CD4-positive, CD25-positive, alpha-beta regulatory T cell (primary cell): ENCODE data around the gene PAK1. TPM values are rescaled to one million over a fixed set of nuclear protein-coding genes. Genes with fewer than 3 reads are reported as not detected.

ENCODE experiments used
- ATAC-seq, 2 donors: fragments of 150-1000 bp; cut with Tn5 transposase; one replicate each; pipeline ENCODE4 v1.10.0; 2021; ENCODE audit warnings: low read depth in 2 of 2, moderate number of reproducible peaks in 2 of 2, moderate library complexity in 1 of 2
- DNase-seq, 3 donors: peaks; one replicate each; pipeline versions ENCODE4 v3.0.0 to v3.0.0-alpha.2; 2012 to 2022; ENCODE audit warnings: mixed read lengths in 1 of 3
- H3K27ac ChIP-seq: one replicate; pipeline ENCODE4 v1.7.0; 2013; ENCODE audit warnings: mild to moderate bottlenecking, low read length; ENCODE audit not compliant: insufficient read depth, poor library complexity, severe bottlenecking
- H3K27me3 ChIP-seq: one replicate; pipeline ENCODE4 v1.7.0; 2013; ENCODE audit warnings: low read length; ENCODE audit not compliant: control insufficient read depth, insufficient read depth
- H3K36me3 ChIP-seq: one replicate; pipeline ENCODE4 v1.7.0; 2013; ENCODE audit warnings: mild to moderate bottlenecking, low read length, moderate library complexity; ENCODE audit not compliant: control insufficient read depth, insufficient read depth
- H3K4me1 ChIP-seq: 2 replicates; pipeline ENCODE4 v1.7.0; 2013; ENCODE audit warnings: mild to moderate bottlenecking, low read length; ENCODE audit not compliant: insufficient read depth, control insufficient read depth, poor library complexity, severe bottlenecking
- H3K4me3 ChIP-seq: one replicate; pipeline ENCODE4 v1.7.0; 2013; ENCODE audit warnings: low read depth, mild to moderate bottlenecking, low read length, moderate library complexity
- H3K9me3 ChIP-seq, 2 experiments: 1 replicate in 1 of 2; 2 replicates in 1 of 2; pipeline ENCODE4 v1.7.0; 2013; ENCODE audit warnings: low read length in 2 of 2, mild to moderate bottlenecking in 1 of 2, moderate library complexity in 1 of 2; ENCODE audit not compliant: control insufficient read depth in 2 of 2
- H3K27ac Mint-ChIP-seq, 3 donors: one replicate each; pipeline ENCODE4 v1.8.0; 2020 to 2022; ENCODE audit warnings: mild to moderate bottlenecking in 3 of 3, mixed read lengths in 3 of 3, moderate library complexity in 2 of 3
- H3K27me3 Mint-ChIP-seq: one replicate; pipeline ENCODE4 v1.8.0; 2022; ENCODE audit warnings: mild to moderate bottlenecking, mixed read lengths
- H3K36me3 Mint-ChIP-seq: one replicate; pipeline ENCODE4 v1.8.0; 2020; ENCODE audit warnings: mixed read lengths
- H3K4me1 Mint-ChIP-seq, 4 donors: one replicate each; pipeline ENCODE4 v1.8.0; 2020 to 2022; ENCODE audit warnings: mixed read lengths in 4 of 4, mild to moderate bottlenecking in 1 of 4
- H3K4me3 Mint-ChIP-seq, 4 donors: one replicate each; pipeline ENCODE4 v1.8.0; 2020 to 2022; ENCODE audit warnings: mild to moderate bottlenecking in 4 of 4, mixed read lengths in 4 of 4, moderate library complexity in 3 of 4
- H3K9me3 Mint-ChIP-seq, 7 donors: one replicate each; pipeline ENCODE4 v1.8.0; 2020 to 2022; ENCODE audit warnings: mixed read lengths in 7 of 7, mild to moderate bottlenecking in 3 of 7, moderate library complexity in 2 of 7
- polyA plus RNA-seq, 4 donors: library from polyadenylated mRNA; unstranded; fragments of 300-500 nt; fragmentation: Illumina TruSeq; gene quantifications; one replicate each; pipeline ENCODE4 v1.2.3, GENCODE V29; 2021
- total RNA-seq: library from RNA; stranded (reverse); gene quantifications from one replicate; pipeline ENCODE4 v1.2.3, GENCODE V29; 2022

Gene PAK1
- total and polyA plus RNA-seq, 5 donors from 2014 or later, result 8.0 to 15.3 (median 13.8) TPM

DNA sequence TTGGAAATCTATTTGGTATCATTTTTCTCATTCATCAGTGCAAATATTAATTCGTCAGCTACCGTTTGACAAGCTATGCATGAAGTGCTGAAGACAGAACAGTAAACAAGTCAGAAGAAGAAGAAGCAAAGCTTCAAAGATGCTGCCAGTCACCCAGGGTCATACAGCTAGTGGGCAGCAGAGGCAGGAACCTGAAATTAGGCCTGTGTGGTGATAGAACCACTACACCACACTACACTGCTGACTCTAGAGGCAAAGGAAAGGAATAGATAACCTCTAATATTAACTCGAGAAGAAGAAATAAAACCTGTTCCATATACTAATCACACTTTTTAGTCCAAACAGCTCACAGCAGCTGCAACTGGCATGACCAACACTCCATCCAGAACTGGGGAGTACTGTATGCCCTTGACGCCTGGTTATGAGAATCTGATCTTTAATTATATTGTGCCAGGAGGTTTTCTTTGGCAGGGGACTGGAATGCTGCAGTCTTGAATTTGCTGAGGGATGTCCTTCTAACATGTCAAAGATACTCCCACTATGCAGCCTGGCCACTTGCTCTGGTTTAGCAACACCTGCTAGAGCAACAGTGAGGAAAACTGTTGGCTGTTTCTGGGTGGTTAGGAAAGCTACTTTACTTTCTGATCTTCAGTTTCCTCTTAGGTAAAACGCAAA lies 73.0 kb downstream of the PAK1 start:
- Histone ChIP-seq H3K4me3 (no peak overlapping the region), H3K27ac (no peak overlapping the region), H3K4me1 (peaks cover 7% of the 10 kb centered on the region), H3K27me3 (no peaks in the 10 kb centered on the region), H3K9me3 (no peaks in the 10 kb centered on the region), H3K36me3 (no peaks in the 10 kb centered on the region)
- ATAC-seq (no peak), DNase-seq (no peak)
- Mint-ChIP-seq H3K4me3 (no peak overlapping the region), H3K9me3 (no peaks in the 10 kb centered on the region), H3K4me1 (peaks cover 0 to 14% (median 9%) of the 10 kb centered on the region in 4 donors), H3K36me3 (peaks cover 16% of the 10 kb centered on the region), H3K27me3 (no peaks in the 10 kb centered on the region), H3K27ac (no peak overlapping the region)

DNA sequence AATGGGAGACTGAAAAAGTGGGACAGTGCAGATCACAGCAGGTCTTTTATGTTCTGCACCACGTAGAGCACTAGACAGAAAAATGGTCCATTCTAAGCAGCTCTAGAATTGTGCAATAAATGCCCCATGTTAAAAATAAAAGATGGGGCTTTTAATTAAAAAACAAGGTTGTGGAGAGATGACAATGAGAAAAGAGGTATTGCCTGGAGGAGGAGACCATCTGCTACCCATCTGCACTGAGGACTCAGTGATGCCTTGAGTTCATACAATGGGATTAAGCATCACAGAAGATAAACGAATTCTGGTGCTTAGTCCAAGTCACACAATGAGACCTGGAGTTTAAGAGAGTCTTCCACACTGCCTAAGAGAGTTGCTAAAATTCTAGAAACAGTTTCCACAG lies 73.6 kb downstream of the PAK1 start:
- no peak overlapping the region for H3K4me3 Mint-ChIP-seq
- H3K4me1 Mint-ChIP-seq, result peaks cover 0 to 14% (median 9%) of the 10 kb centered on the region in 4 donors
- Histone ChIP-seq H3K4me1 (peaks cover under 1% of the 10 kb centered on the region), H3K27ac (no peak overlapping the region), H3K27me3 (no peaks in the 10 kb centered on the region), H3K4me3 (no peak overlapping the region), H3K36me3 (no peaks in the 10 kb centered on the region), H3K9me3 (no peaks in the 10 kb centered on the region)
- H3K27me3 Mint-ChIP-seq, result no peaks in the 10 kb centered on the region
- no peak overlapping the region for H3K27ac Mint-ChIP-seq
- DNase-seq (no peak), ATAC-seq (no peak)
- H3K36me3 Mint-ChIP-seq, result peaks cover 16% of the 10 kb centered on the region
- no peaks in the 10 kb centered on the region for H3K9me3 Mint-ChIP-seq

- DNase-seq (no peak), ATAC-seq (no peak)
- no peaks in the 10 kb centered on the region for H3K36me3 ChIP-seq
- H3K4me3 ChIP-seq, result no peak overlapping the region
- Mint-ChIP-seq H3K4me3 (no peak overlapping the region), H3K27ac (no peak overlapping the region), H3K36me3 (peaks cover 7% of the 10 kb centered on the region), H3K9me3 (no peaks in the 10 kb centered on the region), H3K4me1 (peaks cover 0 to 8% (median 2%) of the 10 kb centered on the region in 4 donors), H3K27me3 (no peaks in the 10 kb centered on the region)
- H3K27ac ChIP-seq, result no peak overlapping the region
- H3K4me1 ChIP-seq, result no peaks in the 10 kb centered on the region
- H3K9me3 ChIP-seq, result no peaks in the 10 kb centered on the region
- H3K27me3 ChIP-seq, result no peaks in the 10 kb centered on the region
Measured at GRCh38 chr11:77397631-77398030, 76.3 kb downstream of the PAK1 start.

DNA sequence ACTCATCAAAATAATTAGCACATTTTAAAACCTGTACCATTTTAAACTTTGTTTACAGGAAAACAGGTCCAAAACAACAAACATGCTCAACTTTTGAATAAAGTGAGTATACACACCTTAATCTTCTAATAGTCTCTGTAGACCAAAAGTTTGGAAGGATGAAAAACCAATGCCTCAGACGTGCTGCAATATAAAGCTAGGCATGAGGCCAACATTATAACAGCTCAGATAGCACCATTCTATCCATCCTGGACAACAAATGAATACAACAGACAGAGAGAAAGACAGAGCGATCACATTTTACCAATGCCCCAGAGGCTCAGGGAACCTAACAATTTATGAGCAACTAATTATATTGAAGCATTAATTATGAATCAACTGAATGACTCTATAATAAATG lies 77.0 kb downstream of the PAK1 start:
- H3K27me3 Mint-ChIP-seq, result no peaks in the 10 kb centered on the region
- DNase-seq, result no peak
- Histone ChIP-seq H3K4me3 (no peak overlapping the region), H3K9me3 (no peaks in the 10 kb centered on the region), H3K36me3 (no peaks in the 10 kb centered on the region), H3K4me1 (no peaks in the 10 kb centered on the region), H3K27me3 (no peaks in the 10 kb centered on the region), H3K27ac (no peak overlapping the region)
- ATAC-seq, result no peak
- H3K36me3 Mint-ChIP-seq, result peaks cover 7% of the 10 kb centered on the region
- H3K4me3 Mint-ChIP-seq, result no peak overlapping the region
- H3K27ac Mint-ChIP-seq, result no peak overlapping the region
- H3K9me3 Mint-ChIP-seq, result no peaks in the 10 kb centered on the region
- H3K4me1 Mint-ChIP-seq, result peaks cover 0 to 8% (median 2%) of the 10 kb centered on the region in 4 donors

- no peak for ATAC-seq
- Mint-ChIP-seq H3K4me1 (peaks cover 0 to 4% (median 0%) of the 10 kb centered on the region in 4 donors), H3K4me3 (no peak overlapping the region), H3K36me3 (peaks cover 3% of the 10 kb centered on the region), H3K27me3 (no peaks in the 10 kb centered on the region), H3K9me3 (no peaks in the 10 kb centered on the region), H3K27ac (no peak overlapping the region)
- Histone ChIP-seq H3K4me1 (no peaks in the 10 kb centered on the region), H3K27ac (no peak overlapping the region), H3K36me3 (no peaks in the 10 kb centered on the region), H3K4me3 (no peak overlapping the region), H3K27me3 (no peaks in the 10 kb centered on the region), H3K9me3 (no peaks in the 10 kb centered on the region)
- DNase-seq, result no peak
Measured at GRCh38 chr11:77396305-77396704, 77.6 kb downstream of the PAK1 start.

- no peak overlapping the region for H3K27ac ChIP-seq
- Mint-ChIP-seq H3K27me3 (no peaks in the 10 kb centered on the region), H3K27ac (no peak overlapping the region), H3K36me3 (peaks cover 6% of the 10 kb centered on the region), H3K4me1 (peaks cover 0 to 3% (median 0%) of the 10 kb centered on the region in 4 donors), H3K9me3 (peaks cover 0 to 2% (median 0%) of the 10 kb centered on the region in 7 donors), H3K4me3 (no peak overlapping the region)
- no peaks in the 10 kb centered on the region for H3K9me3 ChIP-seq
- no peak for DNase-seq
- ATAC-seq, result no peak
- no peaks in the 10 kb centered on the region for H3K27me3 ChIP-seq
- H3K4me3 ChIP-seq, result no peak overlapping the region
- H3K4me1 ChIP-seq, result no peaks in the 10 kb centered on the region
- H3K36me3 ChIP-seq, result no peaks in the 10 kb centered on the region
Measured at GRCh38 chr11:77395460-77396173, 78.3 kb downstream of the PAK1 start.

GRCh38 chr11:77392842-77393241 lies 81.1 kb downstream of the PAK1 start:
- H3K4me3 ChIP-seq, result no peak overlapping the region
- Mint-ChIP-seq H3K4me1 (peaks cover 0 to 2% (median 0%) of the 10 kb centered on the region in 4 donors), H3K4me3 (no peak overlapping the region), H3K9me3 (peaks cover 0 to 2% (median 0%) of the 10 kb centered on the region in 7 donors), H3K27ac (no peak overlapping the region), H3K27me3 (no peaks in the 10 kb centered on the region), H3K36me3 (peaks cover 9% of the 10 kb centered on the region)
- no peaks in the 10 kb centered on the region for H3K27me3 ChIP-seq
- no peak for ATAC-seq
- H3K27ac ChIP-seq, result no peak overlapping the region
- H3K4me1 ChIP-seq, result no peaks in the 10 kb centered on the region
- no peak for DNase-seq
- H3K36me3 ChIP-seq, result no peaks in the 10 kb centered on the region
- no peaks in the 10 kb centered on the region for H3K9me3 ChIP-seq

GRCh38 chr11:77387701-77388100 lies 86.2 kb downstream of the PAK1 start:
- no peak for ATAC-seq
- H3K27ac ChIP-seq, result no peak overlapping the region

More at GRCh38 chr11:77387701-77388100, 86.2 kb downstream of the PAK1 start:
- no peaks in the 10 kb centered on the region for H3K27me3 Mint-ChIP-seq
- H3K36me3 Mint-ChIP-seq, result peaks cover 21% of the 10 kb centered on the region
- no peaks in the 10 kb centered on the region for H3K27me3 ChIP-seq
- no peaks in the 10 kb centered on the region for H3K36me3 ChIP-seq
- peaks cover 0 to 2% (median 0%) of the 10 kb centered on the region in 4 donors for H3K4me1 Mint-ChIP-seq
- H3K27ac Mint-ChIP-seq, result no peak overlapping the region
- no peaks in the 10 kb centered on the region for H3K4me1 ChIP-seq
- H3K4me3 ChIP-seq, result no peak overlapping the region
- H3K4me3 Mint-ChIP-seq, result no peak overlapping the region
- no peaks in the 10 kb centered on the region for H3K9me3 ChIP-seq
- DNase-seq, result no peak
- H3K9me3 Mint-ChIP-seq, result peaks cover 0 to 2% (median 0%) of the 10 kb centered on the region in 7 donors
